ENCODE data around the gene NUDT2.
"Not testable (repeated sequence)": the region's sequence is repeated elsewhere in the genome, so short reads cannot be mapped to it uniquely, and the experiment has no call there.

The NUDT2 gene

GRCh38 chr9:34337403-34337802, 8.0 kb downstream of the NUDT2 start:
- DNase-seq: no peak

- DNase-seq: not testable (repeated sequence)
Observed at GRCh38 chr9:34338079-34338478, 8.7 kb downstream of the NUDT2 start.

- no peak for DNase-seq
Observed at GRCh38 chr9:34338665-34339385, 9.5 kb downstream of the NUDT2 start.

GRCh38 chr9:34341659-34342295, 12.4 kb downstream of the NUDT2 start:
- no peak for DNase-seq

GRCh38 chr9:34343090-34343489, 13.7 kb downstream of the NUDT2 start:
- DNase-seq: no peak

GRCh38 chr9:34343605-34344004, 14.2 kb downstream of the NUDT2 start:
- no peak for DNase-seq

- DNase-seq: no peak
Observed at GRCh38 chr9:34346873-34347799, 17.8 kb downstream of the NUDT2 start.

- no peak for DNase-seq
Observed at GRCh38 chr9:34347800-34348158, 18.4 kb downstream of the NUDT2 start.

- no peak for DNase-seq
Observed at GRCh38 chr9:34349324-34349723, 20.0 kb downstream of the NUDT2 start.

GRCh38 chr9:34352122-34352652, 22.8 kb downstream of the NUDT2 start:
- DNase-seq: not testable (repeated sequence)

- DNase-seq: not testable (repeated sequence)
Observed at GRCh38 chr9:34352957-34353356, 23.6 kb downstream of the NUDT2 start.

GRCh38 chr9:34362614-34363214, 33.3 kb downstream of the NUDT2 start:
- no peak for DNase-seq

- no peak for DNase-seq
Observed at GRCh38 chr9:34363619-34364351, 34.4 kb downstream of the NUDT2 start.

GRCh38 chr9:34365282-34365681, 35.9 kb downstream of the NUDT2 start:
- no peak for DNase-seq

- no peak for DNase-seq
Observed at GRCh38 chr9:34366365-34366764, 37.0 kb downstream of the NUDT2 start.

GRCh38 chr9:34367751-34368410, 38.5 kb downstream of the NUDT2 start:
- DNase-seq: not testable (repeated sequence)

GRCh38 chr9:34368796-34369195, 39.4 kb downstream of the NUDT2 start:
- not testable (repeated sequence) for DNase-seq

GRCh38 chr9:34369636-34370035, 40.3 kb downstream of the NUDT2 start:
- no peak for DNase-seq

GRCh38 chr9:34370335-34370969, 41.1 kb downstream of the NUDT2 start:
- no peak for DNase-seq

- DNase-seq: no peak
Observed at GRCh38 chr9:34370970-34371880, 41.9 kb downstream of the NUDT2 start.
